Vagina (tissue), 2 donors: ENCODE results near the gene ATM.

Experiments
- POLR2A ChIP-seq, 2 donors: fragments of 450-650 bp; IDR thresholded peaks; one replicate each; pipeline ENCODE4 v1.6.1; 2017; ENCODE audit warnings: antibody characterized with exemption in 2 of 2, mild to moderate bottlenecking in 2 of 2, moderate library complexity in 2 of 2
- POLR2AphosphoS5 ChIP-seq, 2 donors: sonication (generic); formaldehyde crosslinking; IDR thresholded peaks; one replicate each; pipeline ENCODE4 v1.9.0; 2017; ENCODE audit warnings: antibody characterized with exemption in 2 of 2, mild to moderate bottlenecking in 2 of 2, low read depth in 1 of 2; ENCODE audit not compliant: insufficient read depth in 1 of 2
- TF ChIP-seq, protein P1 (sequence below), 3 experiments: fragments of 450-650 bp in 2 of 3; fragments of 200-600 bp in 1 of 3; sonication (generic) in 1 of 3; IDR thresholded peaks; one replicate each; pipeline ENCODE4 v1.5.1; 2017 to 2019; ENCODE audit warnings: antibody characterized with exemption in 3 of 3, mild to moderate bottlenecking in 2 of 3, moderate library complexity in 2 of 3

DNA sequence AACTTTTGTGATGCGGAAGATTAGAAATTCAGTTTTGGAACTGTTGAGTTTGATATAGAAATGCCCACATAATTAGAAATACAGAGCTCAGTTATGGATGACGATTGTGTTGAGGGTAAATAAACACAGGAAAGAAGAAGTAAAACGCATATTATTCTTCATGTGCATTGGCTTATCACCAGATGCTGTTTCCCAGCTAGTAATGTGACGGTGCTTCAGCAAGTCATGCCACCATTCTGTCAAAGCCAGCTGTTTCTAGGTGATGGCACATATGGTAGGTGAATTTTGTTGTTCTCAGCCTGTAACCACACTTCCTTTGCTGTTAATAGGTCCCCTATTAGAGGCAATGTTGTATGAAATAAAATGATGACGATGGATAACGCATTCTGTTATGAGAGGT lies 175.6 kb downstream of the ATM start:
- TF ChIP-seq, protein P1, sequence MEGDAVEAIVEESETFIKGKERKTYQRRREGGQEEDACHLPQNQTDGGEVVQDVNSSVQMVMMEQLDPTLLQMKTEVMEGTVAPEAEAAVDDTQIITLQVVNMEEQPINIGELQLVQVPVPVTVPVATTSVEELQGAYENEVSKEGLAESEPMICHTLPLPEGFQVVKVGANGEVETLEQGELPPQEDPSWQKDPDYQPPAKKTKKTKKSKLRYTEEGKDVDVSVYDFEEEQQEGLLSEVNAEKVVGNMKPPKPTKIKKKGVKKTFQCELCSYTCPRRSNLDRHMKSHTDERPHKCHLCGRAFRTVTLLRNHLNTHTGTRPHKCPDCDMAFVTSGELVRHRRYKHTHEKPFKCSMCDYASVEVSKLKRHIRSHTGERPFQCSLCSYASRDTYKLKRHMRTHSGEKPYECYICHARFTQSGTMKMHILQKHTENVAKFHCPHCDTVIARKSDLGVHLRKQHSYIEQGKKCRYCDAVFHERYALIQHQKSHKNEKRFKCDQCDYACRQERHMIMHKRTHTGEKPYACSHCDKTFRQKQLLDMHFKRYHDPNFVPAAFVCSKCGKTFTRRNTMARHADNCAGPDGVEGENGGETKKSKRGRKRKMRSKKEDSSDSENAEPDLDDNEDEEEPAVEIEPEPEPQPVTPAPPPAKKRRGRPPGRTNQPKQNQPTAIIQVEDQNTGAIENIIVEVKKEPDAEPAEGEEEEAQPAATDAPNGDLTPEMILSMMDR (IDR thresholded peaks at IDR 0.05), result no peak
- no peak for TF ChIP-seq POLR2AphosphoS5 (IDR thresholded peaks at IDR 0.05; ENCODE audit: insufficient read depth in 1 of 2, low read depth in 1 of 2)
- TF ChIP-seq POLR2A (IDR thresholded peaks at IDR 0.05), result no peak
